ENCODE data around the gene SLC16A11. TPM values are rescaled to one million over a fixed set of nuclear protein-coding genes. Genes with fewer than 3 reads are reported as not detected.
A peak's percentile ranks its signal among the peaks of the same experiment; 100 is the strongest.

The SLC16A11 gene
- total and polyA plus RNA-seq, 2 of the 4 experiments (the other 2 are of a cell fraction) = not detected

GRCh38 chr17:7048968-7049367 lies 5.1 kb upstream of the SLC16A11 start:
- H4K91ac ChIP-seq (ENCODE audit: insufficient read depth, low read depth, low read length) = no peak overlapping the region
- dilution Hi-C loops (cut with HindIII; ENCODE audit: low sequenced_read_pairs, unreplicated experiment) = no loop called here
- H4K20me1 ChIP-seq (ENCODE audit: insufficient read depth, low read length) = no peaks in the 10 kb centered on the region
- no peak overlapping the region for H2BK120ac ChIP-seq (ENCODE audit: low read depth, low read length)
- no peak overlapping the region for H2BK5ac ChIP-seq (ENCODE audit: low read depth, low read length, poor library complexity, severe bottlenecking)
- H2AK9ac ChIP-seq (replicated peaks; ENCODE audit: low read depth, low read length, poor library complexity) = no peak overlapping the region
- no peak overlapping the region for H2BK20ac ChIP-seq (ENCODE audit: low read depth, low read length)
- H3K56ac ChIP-seq (ENCODE audit: extremely low read depth, insufficient read depth, low read length) = no peak overlapping the region
- no peak overlapping the region for H3K14ac ChIP-seq (replicated peaks; ENCODE audit: low read depth, low read length)
- peaks cover 3% of the 10 kb centered on the region; the same call in 1 of the 2 replicates for H3K4me1 ChIP-seq (ENCODE audit: control insufficient read depth, insufficient read depth, low read length)
- H3K4me3 ChIP-seq (ENCODE audit: insufficient read depth, low read depth, low read length) = no peak overlapping the region
- H3K4me2 ChIP-seq (ENCODE audit: low read depth, low read length) = no peak overlapping the region
- in situ Hi-C loops (cut with MboI; ENCODE audit: low sequenced_read_pairs) = loop anchor here (10.0 kb wide), 1 partner anchor 256 kb away; the partner anchor contains the start of gene EIF5A
- CTCF ChIA-PET = interaction anchor here (1.0 to 1.8 kb wide), 2 partner anchors 84 to 87 kb away, joined by 3 to 4 read pairs; no protein-coding TSS in a partner anchor
- intact Hi-C loops (cut with micrococcal nuclease) = loop anchor here (10.0 kb wide), 1 partner anchor 516 kb away; the partner anchor contains the start of gene SENP3
- H2AK5ac ChIP-seq (ENCODE audit: low read depth, low read length) = no peak overlapping the region
- H3K79me1 ChIP-seq (ENCODE audit: low read depth in 1 of 2, low read length in 2 of 2) = no peaks in the 10 kb centered on the region
- no peaks in the 10 kb centered on the region for H3K9me3 ChIP-seq (ENCODE audit: control insufficient read depth, insufficient read depth, low read length)
- no peaks in the 10 kb centered on the region for H3K36me3 ChIP-seq (ENCODE audit: control insufficient read depth, insufficient read depth, low read length)
- TF ChIP-seq MAFK (IDR thresholded peaks at IDR 0.05; ENCODE audit: low read depth, low read length) (no peak), CHD1 (IDR thresholded peaks at IDR 0.05; ENCODE audit: low read depth, low read length) (no peak), CTCF (conservative IDR thresholded peaks at IDR 0.05; ENCODE audit: low read depth, low read length) (no peak), POLR2A (IDR thresholded peaks at IDR 0.05; ENCODE audit: low read depth, low read length) (no peak), NFE2L2 (IDR thresholded peaks at IDR 0.05; ENCODE audit: low read depth, low read length) (no peak), FOS (IDR thresholded peaks at IDR 0.05; ENCODE audit: low read depth, low read length) (no peak), MAZ (IDR thresholded peaks at IDR 0.05; ENCODE audit: borderline replicate concordance, low read depth, low read length) (no peak), RAD21 (IDR thresholded peaks at IDR 0.05; ENCODE audit: low read length) (no peak), RCOR1 (IDR thresholded peaks at IDR 0.05; ENCODE audit: insufficient replicate concordance, low read length) (no peak), USF2 (IDR thresholded peaks at IDR 0.05; ENCODE audit: low read depth, low read length) (no peak), BHLHE40 (IDR thresholded peaks at IDR 0.05; ENCODE audit: low read depth, low read length) (no peak), ELK1 (IDR thresholded peaks at IDR 0.05; ENCODE audit: borderline replicate concordance, low read depth, low read length) (no peak), RFX5 (IDR thresholded peaks at IDR 0.05; ENCODE audit: low read depth, low read length) (no peak), MXI1 (IDR thresholded peaks at IDR 0.05; ENCODE audit: borderline replicate concordance, low read depth, low read length) (no peak), CEBPB (IDR thresholded peaks at IDR 0.05; ENCODE audit: low read depth, low read length) (no peak), SMC3 (IDR thresholded peaks at IDR 0.05; ENCODE audit: low read depth, low read length) (no peak)
- no peak for DNase-seq
- no peak overlapping the region for H3K23ac ChIP-seq (ENCODE audit: low read depth, low read length)
- peaks cover 14% of the 10 kb centered on the region for H3K27me3 ChIP-seq (ENCODE audit: control insufficient read depth, insufficient read depth, low read length)
- BruUV-seq (replicated peaks) = no TSS peak
- no peak overlapping the region for H3K9ac ChIP-seq (ENCODE audit: low read depth, low read length)
- no peaks in the 10 kb centered on the region for H3K9me1 ChIP-seq (ENCODE audit: insufficient read depth, low read length)
- no peak overlapping the region for H3K4ac ChIP-seq (ENCODE audit: low read depth, low read length)
- H3K27ac ChIP-seq (ENCODE audit: insufficient read depth, low read length) = no peak overlapping the region
- ATAC-seq (ENCODE audit: low read depth) = no peak
- H3K18ac ChIP-seq (ENCODE audit: low read depth, low read length) = no peak overlapping the region
- POLR2A ChIA-PET (ENCODE audit: unreplicated experiment) = no interaction called here
- H4K5ac ChIP-seq (ENCODE audit: low read depth, low read length) = no peak overlapping the region
- no CpG with 5 or more reads among the region's 6 CpGs for WGBS, 2 experiments (ENCODE audit: extremely low coverage in 2 of 2, insufficient read length in 1 of 2)
- H2AFZ ChIP-seq (replicated peaks; ENCODE audit: low read length, poor library complexity) = peak overlapping the region; percentile 17
- H2BK15ac ChIP-seq (ENCODE audit: low read depth, low read length) = no peak overlapping the region
- no peak overlapping the region for H4K8ac ChIP-seq (ENCODE audit: low read depth in 2 of 2, low read length in 2 of 2)

Data from IMR-90 (cell line).